ENCODE measurements around the gene KRT6B.
"Not testable (repeated sequence)": the region's sequence is repeated elsewhere in the genome, so short reads cannot be mapped to it uniquely, and the experiment has no call there.

The KRT6B gene

DNA sequence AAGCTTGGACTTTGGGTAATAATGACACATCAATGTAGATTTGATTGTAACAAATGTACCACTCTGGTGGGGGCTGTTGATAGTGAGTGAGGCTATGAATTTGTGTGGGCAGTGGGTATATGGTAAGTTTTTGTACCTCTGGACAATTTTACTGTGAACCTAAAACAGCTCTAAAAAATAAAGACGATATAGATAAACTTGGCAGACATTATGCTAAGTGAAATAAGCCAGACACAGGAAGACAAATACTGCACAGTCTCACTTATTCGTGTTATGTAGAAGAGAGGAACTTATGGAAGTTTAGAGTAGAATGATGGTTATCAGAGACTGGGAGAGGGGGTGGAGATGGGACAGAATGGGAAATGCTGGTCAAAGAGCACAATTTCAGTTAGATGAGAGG lies 13.0 kb upstream of the KRT6B start:
- no peak for DNase-seq

DNA sequence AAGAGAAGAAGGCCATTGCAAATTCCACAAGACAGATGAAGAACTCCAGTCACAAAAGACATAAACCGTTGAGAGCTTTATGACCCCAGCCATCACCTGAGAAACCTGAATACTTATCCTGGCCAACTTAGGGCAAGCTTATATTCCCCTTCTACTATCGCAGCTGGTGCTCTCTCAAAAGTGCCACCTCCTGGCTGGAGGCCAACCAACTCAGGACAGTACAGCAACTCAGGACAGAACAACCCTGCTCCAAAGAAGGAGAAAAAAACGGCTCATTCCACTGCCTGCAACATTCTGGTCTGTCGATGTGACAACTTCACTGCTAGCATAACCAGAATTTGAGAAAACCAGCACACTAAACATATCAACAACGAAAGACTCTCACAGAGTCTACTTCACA lies 9.7 kb upstream of the KRT6B start:
- DNase-seq: no peak

DNA sequence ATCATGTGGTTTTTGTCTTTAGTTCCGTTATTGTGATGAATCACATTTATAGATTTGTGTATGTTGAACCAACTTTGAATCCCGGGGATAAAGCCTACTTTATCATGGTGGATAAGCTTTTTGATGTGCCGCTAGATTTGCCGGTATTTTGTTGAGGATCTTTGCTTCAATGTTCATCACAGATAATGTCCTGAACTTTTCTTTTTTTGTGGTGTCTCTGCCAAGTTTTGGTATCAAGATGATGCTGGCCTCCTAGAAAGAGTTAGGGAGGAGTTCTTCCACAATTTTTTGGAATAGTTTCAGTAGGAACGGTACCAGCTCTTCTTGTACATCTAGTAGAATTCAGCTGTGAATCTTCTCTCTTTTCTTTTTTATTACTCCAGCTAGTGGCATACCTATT lies 6.9 kb upstream of the KRT6B start:
- no peak for DNase-seq

DNA sequence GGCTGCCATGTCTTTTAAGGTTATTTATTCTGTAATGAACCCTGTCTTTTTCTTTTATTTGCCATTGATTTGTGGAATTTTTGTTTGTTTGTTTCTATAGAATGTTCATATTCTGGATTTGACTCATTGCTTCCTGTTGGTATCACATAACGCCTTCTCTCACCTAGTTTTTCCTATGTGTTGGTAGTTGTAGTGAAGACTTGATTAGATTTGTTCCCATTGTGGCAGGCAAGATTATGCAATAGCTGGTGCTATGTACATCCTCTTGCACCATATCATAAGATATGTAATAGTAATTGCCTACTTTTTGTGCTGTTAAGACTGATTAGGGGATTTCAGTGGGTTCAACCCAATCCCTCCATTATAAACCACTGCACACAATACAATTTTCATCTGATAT lies 3.9 kb upstream of the KRT6B start:
- no peak for DNase-seq

DNA sequence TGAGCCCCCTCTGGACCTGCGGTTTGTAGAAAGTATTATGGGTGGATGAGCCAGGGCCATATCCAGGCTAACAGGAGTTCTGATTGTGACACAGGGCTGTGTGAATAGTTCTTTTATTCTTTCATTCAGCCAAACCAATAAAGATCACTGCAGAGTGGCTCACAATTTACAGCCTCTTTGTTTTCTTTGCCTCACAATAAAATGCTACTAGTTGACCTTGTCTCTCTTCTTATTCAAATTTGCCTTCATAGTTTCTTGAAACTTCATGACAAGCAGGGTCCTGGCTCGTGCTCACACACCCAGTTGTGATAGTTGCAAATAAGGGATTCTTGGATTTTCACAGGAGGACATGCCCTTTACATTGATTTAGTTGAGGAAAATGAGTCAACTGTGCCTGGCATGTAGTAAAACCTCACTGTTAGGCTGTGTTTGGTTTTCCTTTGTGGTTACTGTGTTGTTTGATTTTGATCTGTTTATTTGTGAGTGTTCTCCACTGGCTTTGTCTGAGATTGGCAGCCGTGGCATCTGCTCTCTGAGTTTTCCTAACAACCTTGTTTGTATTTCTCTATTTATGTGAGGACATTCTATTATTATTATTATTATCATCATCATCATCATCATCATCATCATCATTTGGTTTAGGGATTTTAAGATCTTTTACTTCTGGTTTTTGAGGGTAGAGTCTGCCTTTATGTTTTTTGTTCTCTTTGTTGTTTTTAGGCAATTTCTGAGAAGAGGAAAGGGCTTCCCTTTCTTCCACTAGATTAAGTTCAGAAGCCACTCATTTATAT lies 2.7 kb upstream of the KRT6B start:
- DNase-seq: no peak

DNA sequence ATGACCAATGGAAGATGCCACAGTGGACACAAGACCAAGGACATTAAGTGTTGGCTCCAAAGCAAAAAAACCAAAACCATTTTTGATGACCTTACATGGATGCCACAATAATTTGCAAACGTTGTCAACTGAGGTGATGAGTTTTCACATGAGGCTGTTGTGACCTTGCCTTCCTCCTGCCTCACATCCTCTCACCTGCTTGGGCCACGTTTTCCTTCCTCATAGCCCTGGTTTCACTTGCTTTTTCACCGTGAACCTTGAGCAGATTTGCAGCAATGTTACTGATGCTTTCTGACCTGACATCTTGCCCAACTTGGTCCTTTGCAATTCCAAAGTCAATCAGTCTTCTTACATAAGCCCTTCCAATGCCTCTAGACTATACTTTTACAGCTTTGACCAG lies 3.7 kb downstream of the KRT6B start:
- DNase-seq: no peak

DNA sequence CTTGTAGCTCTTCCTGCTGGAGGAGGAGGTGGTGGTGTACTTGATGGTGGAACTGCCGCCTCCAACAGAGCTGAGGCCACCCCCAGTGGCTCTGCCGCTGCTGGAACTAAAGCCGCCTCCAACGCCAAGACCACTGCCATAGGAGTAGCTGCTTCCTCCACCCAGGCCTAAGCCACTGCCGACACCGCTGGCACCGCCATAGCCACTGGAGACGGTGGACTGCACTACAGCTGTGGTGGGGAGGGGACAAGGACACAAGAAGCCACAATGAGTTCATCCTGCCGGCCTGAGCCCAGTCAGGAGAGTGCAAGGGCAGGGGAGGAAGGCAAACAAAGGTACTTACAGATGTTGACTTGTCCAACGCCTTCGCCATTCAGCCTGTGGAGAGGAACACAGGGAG lies 4.8 kb downstream of the KRT6B start:
- not testable (repeated sequence) for DNase-seq

DNA sequence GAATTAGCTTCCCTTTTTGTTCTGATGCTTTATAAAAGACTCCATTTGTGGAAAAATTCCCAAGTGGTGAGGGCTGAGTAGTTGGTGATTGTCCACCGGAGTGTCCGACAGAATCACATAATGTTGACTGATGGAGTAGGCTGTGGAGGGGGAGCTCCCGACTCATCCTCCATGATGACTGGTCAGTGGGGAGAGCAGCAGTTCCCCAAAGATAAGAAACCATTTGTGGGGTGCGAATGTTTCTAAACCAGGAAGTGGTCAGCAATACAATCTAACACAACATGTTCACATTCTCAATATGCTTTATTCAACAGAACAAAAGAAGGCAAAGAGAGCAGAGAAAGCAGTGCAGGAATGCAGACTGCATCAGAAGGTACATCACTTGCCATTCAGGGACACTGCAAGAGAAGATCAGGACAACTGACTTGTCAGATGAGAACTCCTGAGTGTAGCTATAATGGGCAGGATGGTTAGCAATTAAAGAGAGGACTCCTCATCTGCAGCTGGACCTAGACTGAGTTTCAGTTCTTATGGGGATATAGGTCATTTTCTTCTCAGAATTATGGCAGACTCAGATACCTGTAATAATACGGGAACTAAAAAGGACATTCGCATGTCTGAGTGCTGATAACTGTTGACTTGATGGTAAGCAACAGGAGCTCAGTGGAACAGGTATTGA lies 5.4 kb downstream of the KRT6B start:
- no peak for DNase-seq

DNA sequence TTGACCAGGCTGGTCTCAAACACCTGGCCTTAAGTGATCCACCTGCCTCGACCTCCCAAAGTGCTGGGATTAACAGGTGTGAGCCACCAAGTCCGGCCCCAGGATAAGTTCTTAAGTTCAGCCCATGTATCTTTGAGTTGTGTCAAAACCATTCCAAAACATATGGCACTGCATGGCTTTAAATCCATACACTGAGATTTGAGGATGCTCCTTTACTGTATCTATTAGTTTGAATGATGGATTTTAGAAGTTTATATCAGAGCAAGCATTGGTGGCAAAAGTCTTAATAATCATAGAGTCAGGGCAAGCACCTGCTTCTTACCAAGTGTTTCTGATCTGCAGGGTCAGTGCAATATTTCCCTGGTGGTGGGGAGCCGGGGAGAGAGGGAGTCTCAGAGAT lies 6.1 kb downstream of the KRT6B start:
- DNase-seq: no peak

DNA sequence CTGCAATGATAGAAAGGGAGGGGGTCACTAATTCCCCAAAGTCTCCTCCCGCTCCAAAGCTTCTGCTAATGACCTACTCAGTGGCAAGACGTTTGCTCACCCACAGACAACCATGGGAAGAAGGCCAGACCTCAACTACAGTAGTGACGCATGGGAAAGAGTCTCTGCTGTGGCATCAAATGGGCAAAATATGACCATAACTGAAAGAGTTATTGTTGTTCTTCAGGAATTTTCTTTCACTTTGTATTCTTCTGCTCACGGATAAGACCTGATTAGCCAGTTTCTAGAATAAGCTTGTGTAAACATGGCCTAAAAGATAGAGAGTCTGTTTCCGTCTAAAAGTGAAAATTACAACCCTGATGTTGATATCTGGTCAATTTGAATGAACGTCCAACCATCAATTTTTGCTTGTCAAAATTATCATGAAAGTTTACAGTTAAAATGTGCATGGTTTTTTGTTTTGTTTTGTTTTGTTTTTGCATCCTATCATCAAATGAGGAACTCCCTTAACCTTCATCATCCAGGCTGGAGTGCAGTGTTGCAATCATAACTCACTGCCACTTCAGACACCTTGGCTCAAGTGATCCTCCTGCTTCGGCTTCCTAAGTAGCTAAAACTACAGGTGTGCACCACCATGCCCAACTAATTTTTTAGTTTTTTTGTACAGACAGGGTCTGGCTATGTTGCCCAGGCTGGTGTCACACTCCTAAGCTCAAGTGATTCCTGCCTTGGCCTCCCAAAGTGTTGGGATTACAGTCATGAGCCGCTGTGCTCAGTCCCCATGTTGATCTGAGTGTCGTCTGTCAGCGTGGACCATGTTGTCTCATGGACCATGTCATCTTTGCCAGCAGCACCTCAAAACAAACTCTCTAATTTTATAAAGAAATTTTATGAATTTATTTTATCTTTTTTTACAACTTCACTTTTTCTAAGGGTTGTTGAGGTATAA lies 7.0 kb downstream of the KRT6B start:
- no peak for DNase-seq

DNA sequence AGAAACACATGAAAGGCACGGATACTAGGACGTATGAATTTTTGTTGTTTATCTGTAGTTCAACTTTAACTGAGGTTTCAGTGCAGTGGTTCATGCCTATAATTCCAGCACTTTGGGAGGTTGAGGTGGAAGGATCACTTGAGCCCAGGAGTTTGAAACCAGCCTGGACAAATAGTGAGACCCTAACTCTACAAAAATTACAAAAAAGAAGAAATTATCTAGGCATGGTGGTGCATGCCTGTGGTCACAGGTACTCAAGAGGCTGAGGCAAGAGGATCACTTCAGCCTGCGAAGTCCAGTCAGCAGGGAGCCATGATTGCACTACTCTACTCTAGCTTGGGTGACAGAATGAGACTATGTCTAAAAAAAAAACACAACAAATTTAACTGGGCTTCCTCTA lies 8.0 kb downstream of the KRT6B start:
- DNase-seq: no peak

DNA sequence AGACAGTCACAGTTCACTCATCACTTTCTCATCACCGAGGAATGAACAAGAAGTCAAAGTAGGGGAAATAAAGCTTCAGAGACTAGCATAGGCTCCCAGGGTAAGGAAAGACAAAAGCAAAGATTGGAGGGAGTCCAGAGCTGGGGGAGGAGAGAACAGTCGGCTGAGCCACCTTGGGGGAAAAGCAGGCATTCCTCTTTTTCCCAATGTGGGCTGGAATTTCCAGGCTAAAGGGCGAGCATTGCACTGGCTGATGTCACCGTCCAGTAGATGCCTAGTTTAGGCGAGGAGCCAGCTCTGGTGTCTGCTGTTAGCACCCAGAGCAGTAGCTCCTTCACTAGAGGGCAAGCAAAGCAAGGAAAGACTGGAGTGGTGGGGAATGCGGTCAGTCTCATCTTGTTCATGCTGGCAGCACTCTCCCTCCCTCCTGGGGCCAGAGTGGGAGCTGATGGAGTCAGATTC lies 9.3 kb downstream of the KRT6B start:
- no peak for DNase-seq

DNA sequence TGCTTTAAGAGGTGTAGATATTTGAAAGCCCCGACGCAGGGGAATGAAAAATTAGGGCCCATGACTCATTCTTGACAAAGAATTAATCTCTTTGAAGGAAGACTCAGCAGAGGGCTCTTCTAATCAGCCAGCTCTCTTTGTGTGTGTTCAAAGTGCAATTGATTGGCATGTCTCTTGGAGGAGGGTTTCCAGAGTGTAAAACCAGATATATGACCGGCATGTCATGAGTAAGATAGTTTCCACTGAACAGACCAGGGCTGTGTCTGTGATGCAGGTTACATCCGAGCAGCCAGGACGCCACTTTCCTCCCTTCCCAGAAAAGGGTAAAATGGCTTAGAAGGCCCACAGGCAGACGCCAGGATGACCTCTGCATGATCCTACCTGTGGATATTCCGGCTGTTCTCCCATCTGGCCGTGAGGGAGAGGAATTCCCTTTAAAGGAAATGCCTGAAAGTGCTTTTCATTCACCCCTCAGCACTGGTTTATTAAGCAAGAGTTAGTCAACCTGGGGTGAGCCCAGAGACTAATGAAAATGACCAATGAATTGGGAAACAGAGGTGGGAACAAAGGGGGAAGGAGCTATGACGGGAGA lies 10.5 kb downstream of the KRT6B start:
- DNase-seq: no peak

DNA sequence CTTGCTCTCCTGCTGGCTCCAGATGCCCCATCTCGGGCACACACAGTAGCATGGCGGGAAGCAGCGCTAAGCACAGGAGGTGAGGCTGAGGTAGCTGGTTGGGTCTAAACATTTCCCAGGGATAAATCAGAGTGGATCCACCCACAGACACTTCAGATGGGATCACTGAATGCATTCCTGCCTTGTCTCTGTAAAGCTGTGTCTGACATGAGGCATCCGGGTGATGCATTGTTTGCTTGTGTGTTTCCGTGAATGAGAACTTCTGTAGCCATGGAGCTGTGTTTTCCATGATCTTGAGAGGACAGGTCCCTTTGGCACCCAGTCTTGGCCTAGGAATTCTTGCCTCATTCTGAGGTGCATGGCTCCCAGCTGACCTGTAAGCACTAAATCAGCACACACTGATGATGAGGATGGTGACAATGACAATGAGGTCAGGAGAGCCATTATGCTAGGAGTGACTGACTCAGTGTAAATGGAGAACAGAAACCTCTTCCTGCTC lies 11.1 kb downstream of the KRT6B start:
- no peak for DNase-seq

DNA sequence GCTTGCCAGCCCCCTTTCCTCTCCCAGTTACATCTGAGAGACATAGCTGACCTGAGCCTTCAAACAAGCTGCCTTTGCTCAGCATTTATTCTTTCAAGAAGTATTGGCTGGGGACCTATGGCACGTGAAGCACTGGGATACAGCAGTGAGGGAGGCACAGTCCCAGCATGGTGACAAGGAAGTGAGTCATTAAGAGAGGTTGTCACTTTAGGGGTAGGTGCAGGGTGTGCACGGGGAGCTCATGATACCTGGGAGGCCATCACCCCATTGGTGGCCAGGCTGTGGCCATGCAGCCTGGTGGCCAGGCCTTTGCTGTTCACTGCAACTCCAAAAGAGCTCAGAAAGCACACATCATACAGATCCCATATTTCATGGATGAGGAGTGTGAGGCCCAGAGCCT lies 12.1 kb downstream of the KRT6B start:
- DNase-seq: no peak

DNA sequence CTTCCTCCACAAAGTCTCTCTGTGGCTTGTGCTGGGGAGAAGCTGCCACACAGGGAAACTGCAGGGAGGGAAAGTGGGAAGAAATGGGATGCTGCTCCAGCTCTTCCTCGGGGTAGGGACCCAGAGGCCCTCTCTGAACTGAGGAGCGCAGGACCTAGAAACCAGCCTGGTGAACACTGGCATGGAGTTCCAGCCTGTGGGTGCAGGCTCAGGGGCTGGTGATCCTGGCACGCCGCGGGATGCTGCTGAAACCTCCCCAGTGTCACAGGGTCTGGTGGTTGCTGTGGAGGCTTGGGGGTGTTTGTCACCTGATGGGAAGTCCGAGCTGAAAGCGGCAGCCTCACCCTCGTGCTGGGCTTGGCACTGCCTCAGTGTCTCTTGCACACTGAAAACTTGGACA lies 12.5 kb downstream of the KRT6B start:
- DNase-seq: no peak

DNA sequence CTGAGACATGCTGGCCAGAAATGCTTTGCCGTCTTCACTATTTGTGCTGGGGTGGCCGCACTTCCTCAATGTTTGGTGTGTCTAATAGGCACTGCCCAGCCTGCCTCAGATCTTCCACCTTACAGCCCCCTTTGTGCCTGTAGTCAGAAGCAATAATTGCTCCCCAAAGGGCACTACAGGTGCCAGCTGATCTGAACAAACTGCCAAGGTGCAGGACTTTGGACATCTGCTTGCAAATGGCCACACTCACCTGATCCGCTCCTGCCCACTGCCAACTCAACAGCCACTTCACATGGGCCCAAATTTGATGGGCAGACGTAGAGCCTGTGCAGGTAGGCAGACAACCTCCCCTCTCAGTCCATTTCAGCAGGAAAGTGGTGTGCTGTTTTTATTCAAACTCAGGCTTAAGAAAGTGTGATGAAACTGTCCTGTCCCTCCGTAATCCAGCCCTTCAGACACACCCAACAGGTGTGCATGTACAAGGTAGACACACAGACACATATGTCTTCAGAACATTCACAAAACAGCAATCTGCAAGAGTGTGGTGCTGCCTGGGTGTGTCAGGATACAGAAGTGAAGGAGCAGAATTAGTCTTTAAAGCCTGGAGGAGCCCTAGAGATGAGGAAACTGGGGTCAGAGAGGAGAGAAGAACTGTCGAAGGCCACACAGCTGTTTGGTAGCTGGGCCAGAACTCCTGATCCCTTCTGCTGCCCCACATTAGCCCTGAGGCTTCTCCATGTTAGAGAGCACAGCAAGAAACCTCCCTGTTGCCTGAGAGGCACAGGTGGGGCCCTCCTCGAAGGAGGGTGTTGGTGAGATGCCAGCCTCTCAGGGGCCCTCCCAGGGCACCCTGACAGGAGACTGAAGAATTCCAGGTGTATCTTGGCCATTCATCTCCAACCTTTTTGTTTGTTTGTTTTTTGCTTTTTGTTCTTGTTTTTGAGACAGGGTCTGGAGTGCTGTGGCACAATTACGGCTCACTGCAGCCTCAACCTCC lies 13.3 kb downstream of the KRT6B start:
- no peak for DNase-seq

DNA sequence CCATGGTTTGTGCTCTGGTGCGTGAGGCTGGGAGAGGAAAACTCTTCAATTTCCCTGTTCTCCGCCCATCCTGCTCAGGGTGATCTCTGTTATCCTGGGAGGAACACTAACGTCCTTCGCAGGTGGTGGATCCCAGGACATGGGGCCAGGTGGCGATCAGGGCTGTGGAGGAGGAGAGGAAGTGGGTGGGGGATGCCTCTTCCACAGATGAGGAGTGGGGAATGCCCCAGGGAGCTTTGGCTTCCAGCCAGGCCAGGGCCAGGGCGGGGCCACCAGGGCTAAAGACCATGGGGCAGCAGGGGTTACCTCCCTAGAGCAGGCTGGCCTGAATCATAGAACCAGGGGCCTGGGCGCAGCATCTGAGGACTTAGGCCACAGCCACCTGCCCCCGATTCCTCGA lies 14.4 kb downstream of the KRT6B start:
- DNase-seq: no peak

DNA sequence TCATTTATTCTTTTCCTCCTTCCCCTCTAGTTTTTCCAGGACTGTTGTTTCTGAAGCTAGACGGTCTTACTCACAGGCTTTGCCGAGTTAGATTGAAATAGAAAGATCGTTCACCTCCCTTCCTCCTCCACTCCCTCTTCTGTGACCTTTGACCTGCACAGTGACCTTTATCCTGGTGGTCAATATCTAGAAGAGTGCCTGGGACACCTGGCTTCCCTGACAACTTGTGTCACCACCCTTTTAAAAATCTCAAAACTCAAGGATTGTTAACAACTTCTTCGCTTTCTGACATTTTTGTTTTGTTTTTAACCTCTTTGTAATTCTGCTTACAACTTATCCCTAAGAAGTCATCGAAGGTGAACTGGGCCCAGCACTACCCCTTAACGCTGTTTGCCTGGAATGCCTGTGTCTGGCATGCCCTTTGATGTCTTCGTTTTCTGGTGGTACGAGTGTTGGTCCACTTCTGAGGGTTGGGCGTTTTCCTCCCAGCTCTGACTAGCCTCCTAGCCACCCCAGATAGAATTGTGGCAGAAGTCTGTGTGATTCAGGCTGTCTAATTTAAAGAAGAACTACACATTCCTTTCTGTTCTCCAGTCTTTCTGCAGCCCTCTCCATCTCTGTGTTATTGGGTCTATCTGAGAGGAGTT lies 15.0 kb downstream of the KRT6B start:
- no peak for DNase-seq

DNA sequence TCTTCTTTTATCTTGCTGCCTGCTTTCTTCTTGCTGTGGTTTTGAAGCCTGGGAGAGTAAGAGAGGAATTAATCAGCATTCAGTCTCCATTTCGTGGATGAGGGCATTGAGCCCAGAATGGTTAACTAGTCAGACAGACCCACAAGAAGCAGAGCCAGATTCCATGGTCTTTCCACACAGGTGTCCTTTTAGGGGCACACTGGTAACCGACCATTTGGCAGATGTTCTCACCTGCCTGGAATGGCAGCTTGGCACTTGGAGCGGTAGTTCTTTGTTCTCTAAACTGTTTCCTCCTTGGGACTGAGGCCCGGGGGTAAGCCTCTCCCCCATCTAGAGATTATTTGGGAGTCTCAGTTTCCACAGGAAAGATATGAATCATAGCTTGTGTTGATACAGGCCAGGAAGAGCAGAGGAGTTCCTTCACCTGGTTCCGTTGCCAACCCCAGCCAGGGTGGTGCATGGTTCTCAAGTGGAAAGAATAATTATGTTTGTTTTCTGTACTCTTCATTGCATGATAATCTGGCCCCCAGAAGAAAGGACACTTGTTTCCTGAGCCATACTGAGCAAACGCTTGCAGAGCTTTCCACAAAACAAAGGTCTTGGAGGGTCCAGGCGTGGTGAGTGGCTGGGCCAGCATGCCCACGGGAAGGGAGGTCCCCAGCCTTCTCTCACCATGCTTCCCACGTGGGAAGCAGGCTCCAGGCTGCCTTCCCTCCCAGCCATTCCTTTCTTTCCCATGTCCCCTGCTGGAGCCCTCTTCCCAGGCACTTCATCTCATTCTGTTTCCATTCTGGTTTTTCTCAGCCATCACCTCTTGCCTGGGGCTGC lies 15.7 kb downstream of the KRT6B start:
- DNase-seq: no peak

Measured in cortex of kidney (tissue), 1 donor.